HEK293 (cell line): Measurements from ENCODE around the gene F2.

Source experiments
- CTCF ChIP-seq: fragments of 450-650 bp; formaldehyde crosslinking; IDR thresholded peaks from 2 replicates; pipeline ENCODE4 v1.5.1; 2016; ENCODE audit warnings: missing biosample characterization, missing genetic modification characterization
- KLF17 ChIP-seq: fragments of 450-650 bp; formaldehyde crosslinking; IDR thresholded peaks from 2 replicates; pipeline ENCODE4 v1.5.1; 2016; ENCODE audit warnings: missing biosample characterization, missing genetic modification characterization
- REST ChIP-seq: fragments of 450-650 bp; formaldehyde crosslinking; IDR thresholded peaks from 2 replicates; pipeline ENCODE4 v1.5.1; 2016; ENCODE audit warnings: missing biosample characterization, missing genetic modification characterization
- ZNF112 ChIP-seq: fragments of 450-650 bp; formaldehyde crosslinking; IDR thresholded peaks from 2 replicates; pipeline ENCODE4 v1.5.0; 2017; ENCODE audit warnings: missing biosample characterization, missing genetic modification characterization
- ZNF239 ChIP-seq: fragments of 450-650 bp; formaldehyde crosslinking; IDR thresholded peaks from 2 replicates; pipeline ENCODE4 v1.5.1; 2016; ENCODE audit warnings: missing biosample characterization, missing genetic modification characterization
- ZNF274 ChIP-seq, 2 experiments: fragments of 200-500 bp in 1 of 2; fragments of 450-650 bp in 1 of 2; sonication (Bioruptor generic) in 1 of 2; formaldehyde crosslinking in 1 of 2; IDR thresholded peaks; 2 replicates each; pipeline versions ENCODE4 v1.5.1 to v1.6.1; 2014 to 2016; ENCODE audit warnings: borderline replicate concordance in 1 of 2, inconsistent platforms in 1 of 2, low read length in 1 of 2, missing biosample characterization in 1 of 2, missing genetic modification characterization in 1 of 2
- ZNF501 ChIP-seq: fragments of 450-650 bp; formaldehyde crosslinking; IDR thresholded peaks from 2 replicates; pipeline ENCODE4 v1.5.1; 2016; ENCODE audit warnings: missing biosample characterization, missing genetic modification characterization
- ZNF629 ChIP-seq: fragments of 450-650 bp; formaldehyde crosslinking; IDR thresholded peaks from 2 replicates; pipeline ENCODE4 v1.5.1; 2017; ENCODE audit warnings: missing biosample characterization, missing genetic modification characterization
- ZNF645 ChIP-seq: fragments of 450-650 bp; formaldehyde crosslinking; IDR thresholded peaks from 2 replicates; pipeline ENCODE4; 2016; ENCODE audit warnings: missing biosample characterization, missing genetic modification characterization
- ZNF707 ChIP-seq: fragments of 450-650 bp; formaldehyde crosslinking; IDR thresholded peaks from 2 replicates; pipeline ENCODE4 v1.5.1; 2016; ENCODE audit warnings: missing biosample characterization, missing genetic modification characterization

GRCh38 chr11:46741600-46742484, 22.8 kb downstream of the F2 start:
- TF ChIP-seq REST (no peak), CTCF (tag by site-specific recombination) (no peak), ZNF239 (tag by site-specific recombination) (no peak), KLF17 (tag by site-specific recombination) (no peak), ZNF501 (tag by site-specific recombination) (no peak), ZNF112 (tag by site-specific recombination) (no peak), ZNF274 (IDR thresholded peaks at IDR 0.05; ENCODE audit: low read length) (no peak), ZNF274 (tag by site-specific recombination; IDR thresholded peaks at IDR 0.05; ENCODE audit: borderline replicate concordance) (no peak), ZNF707 (tag by site-specific recombination) (no peak), ZNF629 (tag by site-specific recombination) (no peak), ZNF645 (tag by site-specific recombination) (no peak)
